GM20000 (cell line): Measurements from ENCODE around the gene UXS1.

Experiments
- DNase-seq: peaks from one replicate; pipeline ENCODE4 v3.0.0; 2012; ENCODE audit warnings: low spot score
- TF ChIP-seq, protein P1 (sequence below): IDR thresholded peaks from 2 replicates; pipeline ENCODE4 v1.5.1; 2012; ENCODE audit warnings: mild to moderate bottlenecking, control low read depth; ENCODE audit errors: extremely low read depth, missing control alignments

The UXS1 gene

DNA sequence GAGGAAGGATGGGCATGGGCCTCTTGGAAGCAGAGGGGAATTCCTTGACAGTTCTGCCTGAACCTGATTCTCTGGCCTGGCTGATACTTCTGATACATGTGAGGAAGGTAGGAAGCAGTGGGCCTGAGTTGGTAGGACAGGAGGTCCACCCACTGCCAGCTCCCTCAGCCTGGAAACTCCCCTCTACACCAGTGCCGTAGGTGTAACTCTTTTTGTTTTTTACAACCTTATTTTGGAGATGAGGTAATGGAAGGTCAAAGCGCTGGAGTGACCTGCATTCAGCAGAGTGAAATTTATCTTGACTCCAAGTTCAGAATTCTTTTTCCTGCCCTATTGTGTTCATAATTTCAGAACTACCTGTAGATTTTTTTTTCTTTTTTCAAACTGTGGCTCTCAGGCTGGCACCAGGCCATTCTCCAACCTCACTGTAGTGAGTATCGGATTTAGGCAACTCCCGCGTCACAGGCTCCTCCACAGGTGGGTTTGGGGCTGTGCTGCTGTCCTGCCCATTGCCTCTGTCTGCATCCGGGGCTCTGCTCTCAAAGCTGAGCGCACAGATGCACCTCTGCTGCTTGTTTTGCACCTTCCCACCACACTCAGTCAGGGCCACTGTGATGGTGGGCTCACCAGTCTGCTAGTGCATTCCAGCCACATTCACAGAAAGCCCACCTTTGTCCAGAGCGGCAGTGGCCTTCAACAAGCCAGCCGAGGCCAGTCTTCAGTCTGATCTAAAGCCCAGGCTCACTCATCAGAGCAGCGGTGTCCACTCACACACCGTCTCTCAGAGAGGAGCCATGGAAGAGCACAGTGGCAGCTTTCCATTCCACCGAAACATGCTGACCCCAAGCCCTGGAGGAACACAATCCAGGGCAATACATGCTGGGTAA, 87.2 kb downstream of the UXS1 start:
- TF ChIP-seq, protein P1, sequence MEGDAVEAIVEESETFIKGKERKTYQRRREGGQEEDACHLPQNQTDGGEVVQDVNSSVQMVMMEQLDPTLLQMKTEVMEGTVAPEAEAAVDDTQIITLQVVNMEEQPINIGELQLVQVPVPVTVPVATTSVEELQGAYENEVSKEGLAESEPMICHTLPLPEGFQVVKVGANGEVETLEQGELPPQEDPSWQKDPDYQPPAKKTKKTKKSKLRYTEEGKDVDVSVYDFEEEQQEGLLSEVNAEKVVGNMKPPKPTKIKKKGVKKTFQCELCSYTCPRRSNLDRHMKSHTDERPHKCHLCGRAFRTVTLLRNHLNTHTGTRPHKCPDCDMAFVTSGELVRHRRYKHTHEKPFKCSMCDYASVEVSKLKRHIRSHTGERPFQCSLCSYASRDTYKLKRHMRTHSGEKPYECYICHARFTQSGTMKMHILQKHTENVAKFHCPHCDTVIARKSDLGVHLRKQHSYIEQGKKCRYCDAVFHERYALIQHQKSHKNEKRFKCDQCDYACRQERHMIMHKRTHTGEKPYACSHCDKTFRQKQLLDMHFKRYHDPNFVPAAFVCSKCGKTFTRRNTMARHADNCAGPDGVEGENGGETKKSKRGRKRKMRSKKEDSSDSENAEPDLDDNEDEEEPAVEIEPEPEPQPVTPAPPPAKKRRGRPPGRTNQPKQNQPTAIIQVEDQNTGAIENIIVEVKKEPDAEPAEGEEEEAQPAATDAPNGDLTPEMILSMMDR: no peak
- peak; percentile 51 for DNase-seq

DNA sequence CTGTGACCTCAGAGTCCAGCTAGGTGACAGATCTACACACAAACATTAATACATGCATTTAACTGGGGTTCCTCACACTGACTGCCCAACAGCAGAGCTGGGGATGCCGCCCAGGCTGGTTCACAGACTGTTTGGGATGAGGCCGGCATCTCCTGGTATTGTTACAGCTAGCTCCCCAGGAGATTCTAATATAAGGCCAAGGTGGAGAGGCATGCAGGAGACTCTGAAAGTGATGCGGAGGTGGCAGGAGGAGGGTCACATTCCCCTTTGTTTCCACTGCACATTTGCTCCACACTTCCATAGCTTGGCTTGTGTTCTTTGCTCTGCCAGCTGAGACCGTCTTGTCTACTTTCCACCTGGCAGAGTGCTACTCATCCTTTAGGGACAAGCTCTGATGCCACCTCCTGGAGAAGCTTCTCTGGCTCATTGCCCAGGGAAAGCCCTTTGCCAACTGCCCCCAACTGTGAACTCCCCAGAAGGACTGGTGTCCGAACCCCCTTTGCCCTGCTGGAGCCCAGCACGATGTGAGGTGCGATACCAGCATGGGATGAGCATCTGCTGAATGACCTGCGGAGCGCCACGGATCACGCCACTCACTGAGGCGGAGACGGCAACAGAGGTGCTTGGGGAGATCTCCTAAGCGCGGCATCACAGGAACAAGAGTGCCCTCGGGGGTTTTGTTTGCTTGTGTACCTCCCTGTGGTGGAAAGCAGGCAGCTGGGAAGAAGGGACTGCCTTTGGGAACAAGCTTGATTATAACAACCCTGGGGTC, 88.8 kb downstream of the UXS1 start:
- TF ChIP-seq, protein P1: no peak
- no peak for DNase-seq

GRCh38 chr2:106104332-106105062, 89.6 kb downstream of the UXS1 start:
- TF ChIP-seq, protein P1: peak; percentile 87
- DNase-seq: peak; percentile 76

DNA sequence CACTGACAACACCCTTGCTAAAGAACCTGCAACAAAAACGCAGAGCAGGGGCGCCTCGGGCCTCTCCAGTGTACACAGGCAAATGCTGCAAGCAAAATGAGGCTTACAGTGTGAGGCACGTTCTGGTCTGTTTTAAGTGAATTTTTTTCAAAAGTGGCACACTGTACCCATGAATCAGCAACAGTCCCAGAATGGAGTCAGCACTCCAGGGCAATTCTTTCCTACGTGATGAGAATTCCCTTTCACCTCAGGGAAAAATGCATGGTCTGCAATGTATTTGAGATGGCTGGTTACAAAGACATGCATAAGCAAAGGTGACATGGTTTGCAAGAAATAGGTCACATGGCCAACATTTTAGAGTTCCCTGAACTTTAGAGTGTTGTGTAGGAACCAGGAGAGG, 94.4 kb downstream of the UXS1 start:
- TF ChIP-seq, protein P1: no peak

GRCh38 chr2:106098664-106099063, 95.4 kb downstream of the UXS1 start:
- TF ChIP-seq, protein P1: no peak
- no peak for DNase-seq

More for the DNA sequence above, 94.4 kb downstream of the UXS1 start:
- no peak for DNase-seq

DNA sequence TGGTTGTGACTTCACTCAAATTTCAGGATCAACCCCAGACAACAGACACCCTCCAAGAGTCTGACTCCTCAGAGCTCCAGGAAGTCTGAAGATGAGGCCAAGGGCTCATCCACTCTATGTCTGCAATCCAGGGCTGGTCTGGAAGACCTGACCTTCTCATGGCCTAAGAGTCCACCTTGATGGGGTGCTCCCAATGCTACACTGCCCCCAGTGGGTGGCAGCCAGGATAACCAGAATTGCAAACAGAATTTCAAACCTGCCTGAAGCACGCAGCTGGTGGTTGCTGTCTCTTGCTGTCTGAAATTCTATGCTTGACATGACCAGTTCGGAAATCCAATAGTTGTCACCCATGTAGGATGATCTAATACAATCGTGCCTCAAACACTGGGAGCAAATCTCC, 96.0 kb downstream of the UXS1 start:
- TF ChIP-seq, protein P1: no peak

More for the DNA sequence above, 96.0 kb downstream of the UXS1 start:
- DNase-seq: no peak
